Osteoblast (primary cell): ENCODE data around the gene DCUN1D2. TPM values are rescaled to one million over a fixed set of nuclear protein-coding genes. Genes with fewer than 3 reads are reported as not detected.

Source experiments
- DNase-seq: peaks from one replicate; pipeline ENCODE4 v3.0.0; 2011; ENCODE audit warnings: low spot score, mixed read lengths; ENCODE audit not compliant: insufficient read length; ENCODE audit errors: missing footprints
- H2AFZ ChIP-seq: 2 replicates; pipeline ENCODE4 v1.6.0; 2011; ENCODE audit warnings: mild to moderate bottlenecking, low read length
- H3K27ac ChIP-seq: 2 replicates; pipeline ENCODE4 v1.5.1; 2011; ENCODE audit warnings: mild to moderate bottlenecking, low read depth, low read length, moderate library complexity
- H3K27me3 ChIP-seq: 2 replicates; pipeline ENCODE4 v1.6.0; 2012; ENCODE audit warnings: mild to moderate bottlenecking, control low read depth, inconsistent platforms, low read length, moderate library complexity; ENCODE audit not compliant: insufficient read depth
- H3K36me3 ChIP-seq: 2 replicates; pipeline ENCODE4 v1.5.1; 2011; ENCODE audit warnings: mild to moderate bottlenecking, low read length, control low read depth, moderate library complexity; ENCODE audit not compliant: insufficient read depth
- H3K4me1 ChIP-seq: 2 replicates; pipeline ENCODE4 v1.5.1; 2011; ENCODE audit warnings: mild to moderate bottlenecking, low read length, control low read depth, moderate library complexity; ENCODE audit not compliant: insufficient read depth
- H3K4me2 ChIP-seq: 2 replicates; pipeline ENCODE4 v1.6.0; 2011; ENCODE audit warnings: mild to moderate bottlenecking, low read length; ENCODE audit not compliant: insufficient read depth
- H3K4me3 ChIP-seq: fragments of 200-600 bp; sonication (generic); 3 replicates; pipeline ENCODE4 v1.5.1; 2012; ENCODE audit warnings: mild to moderate bottlenecking, low read length, inconsistent platforms; ENCODE audit not compliant: insufficient read depth
- H3K79me2 ChIP-seq: 2 replicates; pipeline ENCODE4 v1.6.0; 2012; ENCODE audit warnings: mild to moderate bottlenecking, low read length, control low read depth, inconsistent platforms; ENCODE audit not compliant: insufficient read depth
- H3K9me3 ChIP-seq: 2 replicates; pipeline ENCODE4 v1.5.1; 2011; ENCODE audit warnings: low read depth, low read length, control low read depth
- H4K20me1 ChIP-seq: 2 replicates; pipeline ENCODE4 v1.6.0; 2012; ENCODE audit warnings: mild to moderate bottlenecking, low read length, control low read depth; ENCODE audit not compliant: insufficient read depth
- total RNA-seq: library from RNA; depleted of rRNA; stranded (reverse); fragments of >200 nt; gene quantifications from 2 replicates; pipeline ENCODE4 v1.2.3, GENCODE V29; 2012
- TF ChIP-seq, protein P1 (sequence below): IDR thresholded peaks from 2 replicates; pipeline ENCODE4 v1.5.1; 2011; ENCODE audit warnings: mild to moderate bottlenecking, low read depth, low read length, moderate library complexity; ENCODE audit errors: extremely low read depth

Gene DCUN1D2
- total RNA-seq, 1 donor: 14.8 TPM

DNA sequence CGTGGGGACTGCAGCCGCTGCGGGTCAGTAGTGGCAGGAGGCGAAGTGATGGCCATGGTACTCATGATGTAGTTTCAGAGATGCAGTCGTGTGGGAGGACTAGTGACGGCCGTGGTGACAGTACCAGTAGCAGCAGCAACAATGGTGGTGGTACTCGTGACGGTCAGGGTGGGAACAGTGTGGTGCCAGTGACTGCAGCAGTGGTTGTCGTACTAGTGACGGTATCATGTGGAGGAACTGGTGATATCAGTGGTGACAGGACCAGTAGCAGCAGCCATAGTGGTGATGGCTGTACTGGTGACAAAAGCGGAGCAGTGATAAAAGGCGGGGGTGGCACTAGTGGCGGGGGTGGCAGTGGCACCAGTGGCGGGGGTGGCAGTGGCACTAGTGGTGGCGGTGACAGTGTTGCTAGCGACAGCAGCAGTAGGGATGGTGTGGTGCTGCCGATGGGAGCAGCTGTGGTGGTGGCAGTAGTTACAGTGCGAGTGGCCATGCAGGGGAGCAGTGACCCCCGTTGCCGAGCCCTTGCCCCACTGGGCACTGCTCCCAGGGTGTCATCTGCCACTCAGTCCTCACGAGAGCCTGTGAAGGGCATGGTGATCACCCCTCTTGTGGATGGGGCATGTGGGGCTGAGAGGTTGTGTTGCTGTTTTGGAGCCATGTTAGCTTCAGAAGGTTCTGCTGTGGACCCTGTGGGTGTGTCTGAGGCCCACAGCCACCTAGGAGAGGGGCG, 60.0 kb downstream of the DCUN1D2 start:
- H4K20me1 ChIP-seq: no peaks in the 10 kb centered on the region
- no peaks in the 10 kb centered on the region for H3K36me3 ChIP-seq
- H3K4me1 ChIP-seq: no peaks in the 10 kb centered on the region
- H3K79me2 ChIP-seq: no peaks in the 10 kb centered on the region
- no peak overlapping the region for H3K4me2 ChIP-seq
- H3K27me3 ChIP-seq: no peaks in the 10 kb centered on the region
- DNase-seq: peak; percentile 65
- H3K27ac ChIP-seq: no peak overlapping the region
- no peak overlapping the region for H3K4me3 ChIP-seq
- H3K9me3 ChIP-seq: no peaks in the 10 kb centered on the region
- TF ChIP-seq, protein P1, sequence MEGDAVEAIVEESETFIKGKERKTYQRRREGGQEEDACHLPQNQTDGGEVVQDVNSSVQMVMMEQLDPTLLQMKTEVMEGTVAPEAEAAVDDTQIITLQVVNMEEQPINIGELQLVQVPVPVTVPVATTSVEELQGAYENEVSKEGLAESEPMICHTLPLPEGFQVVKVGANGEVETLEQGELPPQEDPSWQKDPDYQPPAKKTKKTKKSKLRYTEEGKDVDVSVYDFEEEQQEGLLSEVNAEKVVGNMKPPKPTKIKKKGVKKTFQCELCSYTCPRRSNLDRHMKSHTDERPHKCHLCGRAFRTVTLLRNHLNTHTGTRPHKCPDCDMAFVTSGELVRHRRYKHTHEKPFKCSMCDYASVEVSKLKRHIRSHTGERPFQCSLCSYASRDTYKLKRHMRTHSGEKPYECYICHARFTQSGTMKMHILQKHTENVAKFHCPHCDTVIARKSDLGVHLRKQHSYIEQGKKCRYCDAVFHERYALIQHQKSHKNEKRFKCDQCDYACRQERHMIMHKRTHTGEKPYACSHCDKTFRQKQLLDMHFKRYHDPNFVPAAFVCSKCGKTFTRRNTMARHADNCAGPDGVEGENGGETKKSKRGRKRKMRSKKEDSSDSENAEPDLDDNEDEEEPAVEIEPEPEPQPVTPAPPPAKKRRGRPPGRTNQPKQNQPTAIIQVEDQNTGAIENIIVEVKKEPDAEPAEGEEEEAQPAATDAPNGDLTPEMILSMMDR: no peak
- H2AFZ ChIP-seq: no peak overlapping the region

DNA sequence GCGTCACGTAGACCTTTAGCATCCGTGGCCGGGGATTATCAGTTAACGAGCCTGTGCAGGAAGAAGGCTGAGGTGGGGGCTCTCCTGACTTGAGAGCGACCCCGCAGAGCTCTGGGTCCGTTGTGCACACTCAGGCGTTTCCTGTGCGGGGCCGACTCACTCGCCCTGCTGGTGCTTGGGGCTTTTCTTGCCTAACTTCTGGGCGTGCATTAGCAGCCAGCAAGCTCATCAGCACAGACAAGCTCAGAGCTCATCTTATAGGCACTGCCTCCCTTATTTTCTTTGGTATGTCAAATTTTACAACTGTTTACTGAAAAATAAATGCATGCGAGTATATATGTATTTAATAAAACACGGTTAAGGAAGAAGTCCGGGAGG, 60.9 kb downstream of the DCUN1D2 start:
- H3K4me2 ChIP-seq: no peak overlapping the region
- no peaks in the 10 kb centered on the region for H3K36me3 ChIP-seq
- H4K20me1 ChIP-seq: no peaks in the 10 kb centered on the region
- no peak overlapping the region for H2AFZ ChIP-seq
- H3K27me3 ChIP-seq: no peaks in the 10 kb centered on the region
- no peaks in the 10 kb centered on the region for H3K4me1 ChIP-seq
- no peaks in the 10 kb centered on the region for H3K79me2 ChIP-seq
- no peaks in the 10 kb centered on the region for H3K9me3 ChIP-seq
- no peak overlapping the region for H3K27ac ChIP-seq
- TF ChIP-seq, protein P1: no peak
- H3K4me3 ChIP-seq: no peak overlapping the region
- peak; percentile 69 for DNase-seq

DNA sequence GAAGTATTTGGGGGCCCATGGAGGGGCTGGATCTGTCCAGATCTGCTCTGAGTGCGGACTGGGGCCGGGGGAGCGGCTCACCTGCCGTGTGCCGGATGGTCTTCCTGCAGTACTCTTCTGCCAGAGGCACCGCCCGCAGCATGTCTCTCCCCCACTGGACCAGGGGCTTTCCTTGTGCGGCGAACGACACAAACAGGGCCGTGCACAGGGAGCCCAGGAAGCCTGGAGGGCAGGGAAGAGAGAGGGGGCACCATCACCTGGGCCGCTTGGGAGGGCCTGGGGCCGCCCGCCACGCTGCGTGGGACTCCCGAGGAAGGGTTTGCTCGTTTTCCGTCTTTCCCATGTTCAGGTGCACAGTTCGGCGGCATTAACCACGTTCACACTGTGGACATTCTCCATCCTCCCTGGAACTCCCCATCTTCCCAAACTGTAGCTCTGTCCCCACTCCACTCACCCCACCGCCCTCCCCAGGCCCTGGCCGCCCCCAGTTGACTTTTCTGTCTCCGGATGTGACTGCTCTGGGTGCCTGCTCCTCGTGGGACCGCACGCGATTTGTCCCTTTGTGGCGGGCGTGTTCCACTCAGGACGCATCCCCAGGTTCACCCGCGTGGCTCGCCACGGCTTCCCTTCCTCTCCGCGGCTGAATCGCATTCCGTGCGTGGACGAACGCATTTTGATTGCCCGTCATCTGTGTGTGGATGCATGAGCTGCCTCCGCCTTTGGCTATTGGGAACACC, 61.5 kb downstream of the DCUN1D2 start:
- H4K20me1 ChIP-seq: no peaks in the 10 kb centered on the region
- peak; percentile 59 for DNase-seq
- no peaks in the 10 kb centered on the region for H3K4me1 ChIP-seq
- H3K4me2 ChIP-seq: no peak overlapping the region
- H3K79me2 ChIP-seq: no peaks in the 10 kb centered on the region
- no peak overlapping the region for H3K4me3 ChIP-seq
- H3K9me3 ChIP-seq: no peaks in the 10 kb centered on the region
- no peak overlapping the region for H3K27ac ChIP-seq
- H3K36me3 ChIP-seq: no peaks in the 10 kb centered on the region
- H3K27me3 ChIP-seq: no peaks in the 10 kb centered on the region
- TF ChIP-seq, protein P1: no peak
- no peak overlapping the region for H2AFZ ChIP-seq

DNA sequence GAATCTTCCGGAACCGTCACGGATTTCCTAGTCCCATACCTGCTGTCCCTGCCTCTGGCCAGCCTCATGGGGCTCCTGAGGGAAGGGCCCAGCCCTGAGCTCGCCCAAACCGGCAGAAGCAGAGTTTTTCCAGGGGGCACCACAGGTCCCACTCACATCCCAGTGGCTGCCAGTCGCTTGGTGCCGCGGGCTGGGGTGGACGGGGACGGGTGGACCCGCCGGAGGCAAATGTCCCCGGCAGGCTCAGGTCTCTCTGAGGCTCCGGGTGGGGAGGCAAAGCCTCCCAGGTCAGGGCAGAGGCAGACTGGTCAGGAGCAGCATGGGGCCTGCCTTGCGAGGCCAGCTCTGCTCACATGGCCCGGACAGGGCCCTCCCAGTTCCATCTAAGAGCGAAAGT, 62.0 kb downstream of the DCUN1D2 start:
- H3K36me3 ChIP-seq: no peaks in the 10 kb centered on the region
- H3K4me2 ChIP-seq: no peak overlapping the region
- no peaks in the 10 kb centered on the region for H4K20me1 ChIP-seq
- no peak overlapping the region for H3K27ac ChIP-seq
- H3K27me3 ChIP-seq: no peaks in the 10 kb centered on the region
- no peaks in the 10 kb centered on the region for H3K79me2 ChIP-seq
- DNase-seq: no peak
- H2AFZ ChIP-seq: no peak overlapping the region
- no peak overlapping the region for H3K4me3 ChIP-seq
- no peaks in the 10 kb centered on the region for H3K4me1 ChIP-seq
- TF ChIP-seq, protein P1: no peak
- no peaks in the 10 kb centered on the region for H3K9me3 ChIP-seq
